NK-92 (cell line): Measurements from ENCODE around the gene TP53I11.

Experiments
- DNase-seq: peaks from one replicate; lab custom pipeline; 2025; ENCODE audit not compliant: unreplicated experiment; lab: John Stamatoyannopoulos, UW

TP53I11 gene

GRCh38 chr11:44978961-44979331 is 28.3 kb upstream of the TP53I11 start:
- DNase-seq = no peak

DNA sequence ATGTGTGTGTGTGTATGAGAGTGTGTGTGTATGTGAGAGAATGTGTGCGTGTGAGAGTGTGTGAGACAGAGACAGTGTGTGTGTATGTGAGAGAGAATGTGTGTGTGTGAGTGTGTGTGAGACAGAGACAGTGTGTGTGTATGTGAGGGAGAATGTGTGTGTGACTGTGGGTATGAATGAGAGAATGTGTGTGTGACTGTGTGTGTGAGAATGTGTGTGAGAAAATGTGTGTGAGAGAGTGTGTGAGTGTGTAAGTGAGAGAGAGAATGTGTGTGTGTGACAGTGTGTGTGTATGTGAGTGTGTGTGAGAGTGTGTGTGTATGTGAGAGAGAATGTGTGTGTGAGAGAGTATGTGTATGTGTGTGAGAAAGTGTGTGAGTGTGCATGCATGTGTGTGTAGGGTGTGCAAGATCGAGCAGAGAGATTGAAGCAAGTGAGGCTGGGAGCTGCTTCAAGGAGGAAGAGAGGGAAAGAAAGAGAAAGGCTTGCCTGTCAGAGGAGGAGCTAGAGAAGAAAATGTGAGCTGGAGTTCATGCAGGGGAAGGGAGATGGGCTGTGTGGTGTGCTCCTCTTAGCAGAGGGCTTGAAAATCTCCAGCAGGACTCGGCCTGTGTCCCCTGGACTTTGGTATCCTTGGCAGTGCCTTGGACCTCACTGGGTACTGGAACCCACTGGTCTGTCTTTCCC is 27.7 kb upstream of the TP53I11 start:
- no peak for DNase-seq

- no peak for DNase-seq
These were observed 26.9 kb upstream of the TP53I11 start for GRCh38 chr11:44977493-44977984.

- no peak for DNase-seq
These were observed 25.9 kb upstream of the TP53I11 start for GRCh38 chr11:44976576-44976975.

- no peak for DNase-seq
These were observed 23.8 kb upstream of the TP53I11 start for GRCh38 chr11:44974402-44975000.

DNA sequence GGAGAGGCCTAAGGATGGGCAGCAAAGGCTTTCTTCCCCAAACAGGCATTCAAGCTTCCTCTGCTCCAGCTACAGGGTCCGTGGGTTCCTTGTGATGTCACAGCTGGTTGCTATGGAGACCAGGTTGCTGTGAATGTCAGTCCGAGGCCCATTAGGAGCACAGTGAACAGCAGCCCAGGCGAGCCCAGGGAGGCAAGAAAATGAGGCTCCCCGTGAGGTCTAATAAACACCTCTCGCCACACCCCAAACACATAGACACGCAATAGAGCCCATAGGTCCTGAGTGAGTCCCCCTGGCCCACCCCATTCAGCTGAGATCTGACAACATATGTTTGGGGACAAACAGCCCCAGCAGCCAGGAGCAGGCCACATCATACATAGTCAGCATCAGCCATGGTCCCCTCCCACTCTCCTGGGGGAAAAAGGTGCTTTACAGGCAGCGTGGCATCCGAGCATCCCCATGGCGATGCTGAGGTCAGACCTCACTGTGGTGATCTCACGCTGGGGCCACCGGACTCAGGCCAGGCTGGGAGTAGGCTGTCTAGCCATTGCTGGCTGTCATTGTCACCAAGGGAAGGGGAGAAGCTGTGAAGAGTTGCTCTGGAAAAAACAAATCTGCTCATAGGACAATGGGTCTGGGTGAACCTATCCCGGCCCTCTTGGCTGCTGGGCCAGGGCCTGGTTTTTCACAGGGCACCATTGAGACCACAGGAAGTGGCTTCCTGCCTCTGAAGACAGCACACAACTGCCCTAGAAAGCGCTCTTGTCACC is 23.1 kb upstream of the TP53I11 start:
- DNase-seq = no peak

- no peak for DNase-seq
These were observed 22.2 kb upstream of the TP53I11 start for GRCh38 chr11:44972746-44973435.

DNA sequence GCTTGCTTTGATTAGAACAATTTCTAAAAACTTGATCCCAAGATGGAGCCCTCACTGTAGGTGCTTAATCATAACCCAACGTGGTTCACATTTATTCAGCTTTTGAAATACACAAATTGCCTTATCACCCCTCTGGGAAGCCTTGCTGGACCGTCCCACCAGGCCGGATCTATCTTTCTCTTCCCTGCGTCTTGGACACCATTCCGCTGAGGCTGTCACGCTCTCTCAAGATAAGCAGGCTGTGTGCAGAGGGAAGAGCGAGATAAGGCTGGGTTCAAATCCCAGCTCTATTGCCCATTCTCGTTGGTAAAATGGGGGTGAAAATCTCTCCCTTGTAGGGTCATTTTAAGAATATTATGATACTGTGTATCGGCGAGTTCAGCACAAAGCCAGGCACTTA is 20.5 kb upstream of the TP53I11 start:
- DNase-seq = no peak

GRCh38 chr11:44970293-44970692 is 19.6 kb upstream of the TP53I11 start:
- DNase-seq = no peak

DNA sequence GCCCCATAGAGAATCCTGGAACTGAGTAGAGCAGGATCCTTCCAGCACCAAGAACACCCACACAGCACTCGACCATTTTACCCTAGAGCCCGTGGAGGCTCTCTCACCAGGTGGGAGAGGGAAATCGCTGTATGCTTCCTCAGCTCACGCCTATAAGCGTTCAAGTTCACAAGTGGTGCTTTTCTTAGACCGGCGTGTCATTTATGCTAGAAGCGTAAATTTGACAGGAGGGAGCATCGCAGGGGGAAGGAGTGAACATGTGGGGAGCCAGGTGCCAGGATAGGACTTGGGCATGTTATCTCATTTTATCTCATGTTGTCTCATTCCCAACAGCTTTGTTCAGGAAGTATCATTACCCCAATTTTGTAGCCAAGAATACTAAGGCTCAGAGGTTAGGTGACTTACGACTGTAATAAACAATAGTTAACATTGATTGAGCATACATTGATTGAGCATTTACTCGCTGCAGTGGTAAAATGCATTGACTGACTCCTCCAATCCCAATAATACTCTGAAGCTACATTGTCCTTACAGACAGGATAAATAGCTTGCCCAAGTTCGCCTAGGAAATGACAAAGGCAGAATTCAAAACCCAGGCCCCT is 19.1 kb upstream of the TP53I11 start:
- no peak for DNase-seq

- DNase-seq = no peak
These were observed 17.8 kb upstream of the TP53I11 start for GRCh38 chr11:44968510-44968909.

- DNase-seq = no peak
These were observed 17.3 kb upstream of the TP53I11 start for GRCh38 chr11:44967930-44968496.

- no peak for DNase-seq
These were observed 16.0 kb upstream of the TP53I11 start for GRCh38 chr11:44966694-44967093.

- no peak for DNase-seq
These were observed 14.0 kb upstream of the TP53I11 start for GRCh38 chr11:44964526-44965209.

DNA sequence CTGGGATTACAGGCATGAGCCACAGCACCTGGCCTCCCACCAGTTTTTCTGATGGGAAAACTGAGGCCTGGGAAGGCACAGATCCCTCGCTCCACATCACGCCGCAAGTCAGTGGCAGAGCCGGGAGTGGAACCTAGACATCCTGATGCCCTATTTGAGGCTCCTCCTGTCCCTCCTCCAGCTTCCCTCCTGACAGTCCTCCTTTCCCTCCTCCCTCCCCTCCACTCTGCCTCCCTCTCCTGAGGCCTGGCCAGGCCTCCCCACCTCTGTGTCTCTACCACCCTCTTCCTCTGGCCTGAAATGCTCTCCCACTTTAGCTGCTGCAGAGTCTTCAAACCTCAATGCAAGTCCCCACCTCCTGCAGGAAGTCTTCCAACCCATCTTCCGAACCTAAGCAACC is 13.3 kb upstream of the TP53I11 start:
- no peak for DNase-seq

- no peak for DNase-seq
These were observed 12.5 kb upstream of the TP53I11 start for GRCh38 chr11:44963136-44963535.

- no peak for DNase-seq
These were observed 11.8 kb upstream of the TP53I11 start for GRCh38 chr11:44962464-44962863.

DNA sequence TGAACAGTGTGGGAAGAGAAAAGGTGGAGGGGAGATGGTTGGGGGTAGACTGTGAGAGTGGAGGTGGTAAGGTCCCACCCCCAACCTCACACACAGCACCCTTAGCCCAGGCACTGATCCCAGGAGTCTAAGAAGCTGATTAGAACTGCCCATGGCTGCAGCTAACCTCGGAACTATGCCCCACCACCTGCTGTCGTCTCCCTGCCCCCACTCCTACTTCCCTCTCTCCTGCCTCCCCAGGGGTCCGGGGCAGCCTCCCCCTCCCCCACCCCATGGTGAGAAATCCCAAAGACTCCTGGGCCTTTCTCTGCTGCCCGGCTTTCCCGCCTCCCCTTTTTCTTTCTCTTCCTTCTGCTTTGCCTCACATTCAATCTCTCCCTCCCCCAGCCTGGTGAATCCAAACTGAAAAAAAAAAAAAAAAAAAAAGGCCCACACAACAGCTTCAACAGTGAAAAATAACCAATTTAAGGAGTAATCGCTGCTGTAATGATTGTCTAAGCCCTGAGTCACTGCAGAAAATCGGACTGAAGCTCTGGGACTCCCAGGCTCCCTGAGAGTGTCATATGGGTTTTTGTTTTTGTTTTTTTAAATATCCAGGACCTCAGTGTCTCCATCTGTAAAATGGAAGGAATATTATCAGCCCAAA is 9.6 kb upstream of the TP53I11 start:
- DNase-seq = no peak

DNA sequence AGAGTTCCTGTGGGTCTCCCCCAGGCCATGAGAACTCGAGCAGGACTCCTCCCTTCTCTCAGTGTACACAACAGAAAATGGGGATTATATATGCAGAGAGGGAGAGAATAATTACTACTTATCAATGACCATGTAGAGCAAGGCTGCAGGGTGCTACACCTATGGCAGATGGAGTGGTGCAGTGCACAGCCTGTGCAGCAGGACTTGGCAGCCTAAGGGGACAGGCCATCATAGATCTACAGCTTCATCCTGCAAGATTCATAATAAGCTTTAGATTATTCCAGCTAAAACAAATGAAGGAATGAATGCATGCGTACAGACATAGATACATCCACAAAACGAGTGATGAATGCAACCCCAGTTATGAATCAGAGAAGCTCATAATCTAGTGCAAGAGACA is 8.4 kb upstream of the TP53I11 start:
- DNase-seq = no peak
